ENCODE results near the gene RFX5. TPM values are rescaled to one million over a fixed set of nuclear protein-coding genes. Genes with fewer than 3 reads are reported as not detected.

The RFX5 gene
- total and polyA plus RNA-seq, 2 of the 13 experiments (the other 11 are each of a cell fraction or from before 2014, with no cell fraction given), result 17.9 to 36.2 TPM

DNA sequence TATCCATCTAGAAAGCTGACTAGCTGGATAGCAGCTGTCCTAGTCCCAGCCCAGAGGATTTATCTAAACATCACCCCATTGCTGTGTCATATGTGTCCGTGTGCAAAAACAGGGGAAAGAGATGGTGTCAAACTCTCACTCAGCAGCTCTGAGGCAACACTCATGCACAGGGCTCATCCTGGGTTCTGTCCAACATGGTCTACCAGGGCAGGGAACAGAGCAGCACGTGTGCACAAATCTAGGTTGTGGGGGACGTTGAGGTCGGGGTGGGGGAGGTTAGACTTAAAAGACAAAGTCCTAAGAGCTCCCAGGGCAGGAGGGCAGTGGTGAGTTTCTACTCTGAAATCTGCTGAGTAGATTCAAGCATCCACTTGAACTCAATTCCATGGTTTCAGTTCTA is 36.0 kb downstream of the RFX5 start:
- FAIRE-seq (no peak), ATAC-seq (no peak), DNase-seq (ENCODE audit: low spot score) (no peak)
- ChIA-PET POLR2A (interaction anchor here (0.7 to 1.7 kb wide), 8 partner anchors 13 to 121 kb away, joined by 3 to 21 read pairs (median 4); partner anchors contain the start of genes PI4KB, PSMD4, SELENBP1 and VPS72), CTCF (ENCODE audit: low intra/inter-chr PET ratio, low total read pairs) (no interaction called here)
- Histone ChIP-seq H3K36me3 (replicated peaks in 1 of 2; ENCODE audit: control insufficient read depth in 1 of 2, insufficient read depth in 2 of 2, low read length in 2 of 2) (peaks cover 12 to 72% of the 10 kb centered on the region in 2 experiments), H3K9ac (ENCODE audit: insufficient read depth, low read depth, low read length) (no peak overlapping the region), H2AFZ (ENCODE audit: low read length) (no peak overlapping the region), H3K4me1 (ENCODE audit: insufficient read depth, low read length) (peaks cover 17% of the 10 kb centered on the region), H3K79me2 (ENCODE audit: insufficient read depth, low read length) (no peaks in the 10 kb centered on the region), H3K27me3 (ENCODE audit: control insufficient read depth in 1 of 2, insufficient read depth in 2 of 2, low read length in 2 of 2) (no peaks in the 10 kb centered on the region), H3K27ac (ENCODE audit: extremely low read length, insufficient read depth, low read length) (no peak overlapping the region), H3K4me2 (ENCODE audit: low read depth, low read length) (no peak overlapping the region), H4K20me1 (ENCODE audit: insufficient read depth, low read length) (no peaks in the 10 kb centered on the region), H3K4me3 (replicated peaks in 1 of 3; ENCODE audit: insufficient read depth in 1 of 3, low read depth in 2 of 3, low read length in 3 of 3) (no peak overlapping the region), H3K9me3 (ENCODE audit: low read length) (no peaks in the 10 kb centered on the region)
- no peak for TF ChIP-seq ZNF138 (CRISPR knock-in tag; IDR thresholded peaks at IDR 0.05; ENCODE audit: low read depth)
- TF ChIP-seq SMAD3 (CRISPR knock-in tag; IDR thresholded peaks at IDR 0.05), result no peak
- TF ChIP-seq GABPA (IDR thresholded peaks at IDR 0.05; ENCODE audit: low read depth, low read length), result no peak
- no peak for TF ChIP-seq GABPA (CRISPR knock-in tag; IDR thresholded peaks at IDR 0.05; ENCODE audit: low read depth)
- TF ChIP-seq ELF1 (CRISPR knock-in tag; IDR thresholded peaks at IDR 0.05), result no peak
- TF ChIP-seq, protein P1, sequence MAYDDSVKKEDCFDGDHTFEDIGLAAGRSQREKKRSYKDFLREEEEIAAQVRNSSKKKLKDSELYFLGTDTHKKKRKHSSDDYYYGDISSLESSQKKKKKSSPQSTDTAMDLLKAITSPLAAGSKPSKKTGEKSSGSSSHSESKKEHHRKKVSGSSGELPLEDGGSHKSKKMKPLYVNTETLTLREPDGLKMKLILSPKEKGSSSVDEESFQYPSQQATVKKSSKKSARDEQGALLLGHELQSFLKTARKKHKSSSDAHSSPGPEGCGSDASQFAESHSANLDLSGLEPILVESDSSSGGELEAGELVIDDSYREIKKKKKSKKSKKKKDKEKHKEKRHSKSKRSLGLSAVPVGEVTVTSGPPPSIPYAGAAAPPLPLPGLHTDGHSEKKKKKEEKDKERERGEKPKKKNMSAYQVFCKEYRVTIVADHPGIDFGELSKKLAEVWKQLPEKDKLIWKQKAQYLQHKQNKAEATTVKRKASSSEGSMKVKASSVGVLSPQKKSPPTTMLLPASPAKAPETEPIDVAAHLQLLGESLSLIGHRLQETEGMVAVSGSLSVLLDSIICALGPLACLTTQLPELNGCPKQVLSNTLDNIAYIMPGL (CRISPR knock-in tag; IDR thresholded peaks at IDR 0.05; ENCODE audit: borderline replicate concordance in 1 of 2, low read depth in 1 of 2), result no peak
- no peak for TF ChIP-seq ZNF30 (CRISPR knock-in tag; IDR thresholded peaks at IDR 0.05)
- no peak for TF ChIP-seq EHMT2 (IDR thresholded peaks at IDR 0.05; ENCODE audit: borderline replicate concordance, low read depth, low read length)
- no peak for TF ChIP-seq GPBP1L1 (CRISPR knock-in tag; IDR thresholded peaks at IDR 0.05)
- no peak for TF ChIP-seq TMF1 (CRISPR knock-in tag; IDR thresholded peaks at IDR 0.05; ENCODE audit: low read depth)
- no peak for TF ChIP-seq KLF13 (CRISPR knock-in tag; IDR thresholded peaks at IDR 0.05)
- no peak for TF ChIP-seq KLF16 (CRISPR knock-in tag; IDR thresholded peaks at IDR 0.05)
- no peak for TF ChIP-seq FOXK1 (CRISPR knock-in tag; IDR thresholded peaks at IDR 0.05; ENCODE audit: borderline replicate concordance, low read depth)
- no peak for TF ChIP-seq TERF1 (CRISPR knock-in tag; IDR thresholded peaks at IDR 0.05)
- no peak for TF ChIP-seq AKAP8 (CRISPR knock-in tag; IDR thresholded peaks at IDR 0.05)
- TF ChIP-seq KDM5B (CRISPR knock-in tag; IDR thresholded peaks at IDR 0.05; ENCODE audit: borderline replicate concordance), result no peak
- no peak for TF ChIP-seq HOXD1 (CRISPR knock-in tag; IDR thresholded peaks at IDR 0.05)
- TF ChIP-seq, protein P2, sequence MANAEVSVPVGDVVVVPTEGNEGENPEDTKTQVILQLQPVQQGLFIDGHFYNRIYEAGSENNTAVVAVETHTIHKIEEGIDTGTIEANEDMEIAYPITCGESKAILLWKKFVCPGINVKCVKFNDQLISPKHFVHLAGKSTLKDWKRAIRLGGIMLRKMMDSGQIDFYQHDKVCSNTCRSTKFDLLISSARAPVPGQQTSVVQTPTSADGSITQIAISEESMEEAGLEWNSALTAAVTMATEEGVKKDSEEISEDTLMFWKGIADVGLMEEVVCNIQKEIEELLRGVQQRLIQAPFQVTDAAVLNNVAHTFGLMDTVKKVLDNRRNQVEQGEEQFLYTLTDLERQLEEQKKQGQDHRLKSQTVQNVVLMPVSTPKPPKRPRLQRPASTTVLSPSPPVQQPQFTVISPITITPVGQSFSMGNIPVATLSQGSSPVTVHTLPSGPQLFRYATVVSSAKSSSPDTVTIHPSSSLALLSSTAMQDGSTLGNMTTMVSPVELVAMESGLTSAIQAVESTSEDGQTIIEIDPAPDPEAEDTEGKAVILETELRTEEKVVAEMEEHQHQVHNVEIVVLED (CRISPR knock-in tag; IDR thresholded peaks at IDR 0.05; ENCODE audit: borderline replicate concordance), result no peak
- TF ChIP-seq TARDBP (CRISPR knock-in tag; IDR thresholded peaks at IDR 0.05), result no peak
- TF ChIP-seq EEA1 (CRISPR knock-in tag; IDR thresholded peaks at IDR 0.05; ENCODE audit: borderline replicate concordance), result no peak
- BruUV-seq (replicated peaks), result no TSS peak
- intact Hi-C loops (cut with micrococcal nuclease; ENCODE audit: unreplicated experiment) (no loop called here), in situ Hi-C loops (cut with HindIII; ENCODE audit: extremely low pct_ligation_motif_present, low pct_unique_long_range_greater_than_20kb) (no loop called here)
- WGBS (ENCODE audit: low lambda C conversion rate), result 90% methylated on average over 4 of the region's 4 CpGs

Data from HepG2 (cell line).